A549 (cell line): ENCODE measurements around the gene DUSP10. TPM values are rescaled to one million over a fixed set of nuclear protein-coding genes. Genes with fewer than 3 reads are reported as not detected.

ENCODE experiments used
- ATAC-seq, 2 experiments: fragments of 200-7000 bp in 1 of 2; fragments of >200 bp in 1 of 2; cut with Nextera tagmentation in 1 of 2; cut with Tn5 transposase in 1 of 2; 3 replicates each; pipeline versions ENCODE4 v1.8.0 to v1.9.1; 2018 to 2020; ENCODE audit warnings: mild to moderate bottlenecking in 1 of 2, moderate library complexity in 1 of 2
- CTCF ChIA-PET: fragments of 300-600 bp; sonication (Branson Sonifier 250); formaldehyde crosslinking; extraction: SDS; loops from one replicate; lab custom pipeline; 2021; ENCODE audit warnings: antibody characterized with exemption, inconsistent platforms; lab: Yijun Ruan, JAX
- POLR2A ChIA-PET: fragments of 350-600 bp; formaldehyde crosslinking; extraction: SDS; loops from one replicate; lab custom pipeline; 2021; ENCODE audit warnings: antibody characterized with exemption, inconsistent platforms; lab: Yijun Ruan, JAX
- DNase-seq, 2 experiments: peaks; one replicate each; pipeline versions ENCODE4 v3.0.0 to v3.0.0-alpha.2; 2011 to 2016; ENCODE audit warnings: low read depth in 1 of 2, low spot score in 1 of 2
- FAIRE-seq: peaks from 2 replicates; lab custom pipeline; 2011; peaks lifted over from hg19 to GRCh38; lab: Jason Lieb, UNC
- H3K27ac ChIP-seq, 2 experiments: fragments of >200 bp; sonication (Bioruptor Twin); formaldehyde crosslinking; 3 replicates each; pipeline ENCODE4 v1.5.1; 2016 to 2017
- H3K4me1 ChIP-seq: fragments of >200 bp; sonication (Bioruptor Twin); formaldehyde crosslinking; 3 replicates; pipeline ENCODE4 v1.6.1; 2016
- H3K4me2 ChIP-seq: fragments of >200 bp; sonication (Bioruptor Twin); formaldehyde crosslinking; 3 replicates; pipeline ENCODE4 v1.6.1; 2016
- H3K4me3 ChIP-seq: fragments of >200 bp; sonication (Bioruptor Twin); formaldehyde crosslinking; 3 replicates; pipeline ENCODE4 v1.5.1; 2016
- H3K9me3 ChIP-seq: fragments of >200 bp; sonication (Bioruptor Twin); formaldehyde crosslinking; 3 replicates; pipeline ENCODE4 v1.6.1; 2016
- CBX2 ChIP-seq: fragments of 200-600 bp; sonication (generic); IDR thresholded peaks from 2 replicates; pipeline ENCODE4 v1.6.1; 2016; ENCODE audit warnings: low read depth, mild to moderate bottlenecking, borderline replicate concordance
- CEBPB ChIP-seq, 2 experiments: fragments of >200 bp in 1 of 2; sonication (Bioruptor Twin) in 1 of 2; formaldehyde crosslinking in 1 of 2; IDR thresholded peaks; 2 replicates each; pipeline ENCODE4 v1.6.1; 2012 to 2016
- EP300 ChIP-seq, 2 experiments: fragments of >200 bp; sonication (Bioruptor Twin); formaldehyde crosslinking; IDR thresholded peaks; 2 replicates in 1 of 2; 3 replicates in 1 of 2; pipeline ENCODE4 v1.6.1; 2016 to 2017
- ESRRA ChIP-seq: fragments of 150-350 bp; IDR thresholded peaks from 2 replicates; pipeline ENCODE4 v1.6.1; 2014; ENCODE audit warnings: mild to moderate bottlenecking, low read length, borderline replicate concordance
- GATA3 ChIP-seq: IDR thresholded peaks from 2 replicates; pipeline ENCODE4 v1.6.1; 2012; ENCODE audit warnings: borderline replicate concordance
- HOXA7 ChIP-seq: fragments of 250-450 bp; sonication (Bioruptor Pico); IDR thresholded peaks from 2 replicates; pipeline ENCODE4 v1.5.0; 2020; ENCODE audit warnings: mild to moderate bottlenecking, moderate library complexity
- HOXB5 ChIP-seq: fragments of 250-450 bp; sonication (Bioruptor Pico); IDR thresholded peaks from 2 replicates; pipeline ENCODE4 v1.5.0; 2020; ENCODE audit warnings: mild to moderate bottlenecking, moderate library complexity
- JUNB ChIP-seq: fragments of >200 bp; sonication (Bioruptor Twin); formaldehyde crosslinking; IDR thresholded peaks from 2 replicates; pipeline ENCODE4 v1.6.1; 2016
- KDM5A ChIP-seq: fragments of 200-600 bp; sonication (generic); IDR thresholded peaks from 2 replicates; pipeline ENCODE4 v1.6.1; 2016; ENCODE audit warnings: antibody characterized with exemption, mild to moderate bottlenecking
- MAZ ChIP-seq: fragments of 150-350 bp; IDR thresholded peaks from 2 replicates; pipeline ENCODE4 v1.6.1; 2014; ENCODE audit warnings: antibody characterized with exemption, low read depth, low read length, borderline replicate concordance
- NFE2L2 ChIP-seq: fragments of 150-350 bp; conservative IDR thresholded peaks from 2 replicates; pipeline ENCODE4 v1.6.1; 2014; ENCODE audit warnings: low read length
- NR3C1 ChIP-seq: fragments of >200 bp; sonication (Bioruptor Twin); formaldehyde crosslinking; IDR thresholded peaks from 3 replicates; pipeline ENCODE4 v1.6.1; 2017
- POLR2AphosphoS2 ChIP-seq: conservative IDR thresholded peaks from 2 replicates; pipeline ENCODE4 v1.6.1; 2012; ENCODE audit warnings: low read length, improper control_type of control experiment, inconsistent platforms
- RNF2 ChIP-seq: fragments of 200-600 bp; sonication (generic); IDR thresholded peaks from 2 replicates; pipeline ENCODE4 v1.6.1; 2016; ENCODE audit warnings: low read depth, mild to moderate bottlenecking, antibody characterized with exemption, moderate library complexity, borderline replicate concordance
- SMC3 ChIP-seq: fragments of >200 bp; sonication (Bioruptor Twin); formaldehyde crosslinking; IDR thresholded peaks from 3 replicates; pipeline ENCODE4 v1.6.1; 2018; ENCODE audit warnings: inconsistent platforms
- TFCP2L1 ChIP-seq: fragments of 250-450 bp; sonication (Bioruptor Pico); IDR thresholded peaks from 2 replicates; pipeline ENCODE4 v1.5.0; 2021; ENCODE audit warnings: mild to moderate bottlenecking
- WGBS: methylation state at CpG from one replicate; pipeline ENCODE4 v1.1.6; 2017; ENCODE audit errors: missing lambda C conversion rate; 5-methylcytosine and 5-hydroxymethylcytosine counted together
- polyA plus RNA-seq, 4 experiments: library from polyadenylated mRNA; depleted of rRNA in 3 of 4; stranded (reverse); fragments of >200 nt; fragmentation: RNase III in 1 of 4; extraction: RNeasy Plus Mini Kit Qiagen cat#74134 plus additional on column Dnase treatment in 1 of 4; gene quantifications; 2 replicates in 3 of 4; 3 replicates in 1 of 4; pipeline ENCODE4 v1.2.3, GENCODE V29; 2011 to 2017
- TF ChIP-seq, protein P1 (sequence below): fragments of 200-600 bp; sonication (generic); IDR thresholded peaks from 2 replicates; pipeline ENCODE4 v1.6.1; 2016; ENCODE audit warnings: antibody characterized with exemption, mild to moderate bottlenecking, moderate library complexity
- TF ChIP-seq, protein P2 (sequence below): fragments of 450-650 bp; IDR thresholded peaks from 2 replicates; pipeline ENCODE4 v1.6.1; 2014; ENCODE audit warnings: antibody characterized with exemption
- TF ChIP-seq, protein P3 (sequence below): fragments of 250-450 bp; sonication (Bioruptor Pico); IDR thresholded peaks from 2 replicates; pipeline ENCODE4 v1.5.0; 2021; ENCODE audit warnings: mild to moderate bottlenecking, moderate library complexity, borderline replicate concordance

DUSP10 gene
- polyA plus RNA-seq, 2 of the 4 experiments (the other 2 are of a cell fraction): 4.8 to 5.2 TPM

DNA sequence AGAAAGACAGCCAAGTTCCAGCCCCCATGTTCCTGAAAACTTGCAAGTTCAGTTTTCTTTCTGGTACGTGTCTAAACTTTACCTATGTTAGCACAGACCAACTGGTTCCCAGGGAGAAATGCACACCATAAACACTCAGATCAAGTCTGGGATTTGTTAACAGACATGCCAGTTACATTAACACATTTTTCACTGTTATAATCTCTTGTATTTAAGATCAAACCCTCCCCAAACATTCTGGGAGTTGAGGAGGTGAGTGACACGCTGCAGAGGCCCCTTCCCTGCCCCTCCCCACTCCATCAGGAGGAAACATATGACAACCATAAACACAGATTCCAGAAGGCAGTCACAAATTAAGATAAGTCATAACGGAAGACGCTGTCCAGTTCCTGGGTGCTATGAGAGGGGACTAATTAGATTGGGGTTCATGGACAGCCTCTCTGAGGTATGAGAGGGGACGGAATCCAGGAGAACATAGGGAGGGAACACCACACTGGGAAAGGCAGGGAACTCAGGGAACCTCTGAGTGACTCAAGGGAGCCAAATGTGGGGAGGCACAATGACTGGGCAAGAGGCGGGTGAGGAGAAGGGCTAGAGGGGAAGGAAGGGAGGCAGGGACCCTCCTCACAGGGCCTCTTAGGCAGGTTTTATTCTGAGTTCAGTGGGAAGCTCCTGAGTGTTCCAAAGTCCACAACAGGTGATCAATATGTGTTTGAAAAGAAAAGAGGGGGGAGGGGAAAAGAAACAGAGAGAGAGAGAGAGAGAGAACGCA, 25.0 kb downstream of the DUSP10 start (continued):
- no peak for TF ChIP-seq NFE2L2

DNA sequence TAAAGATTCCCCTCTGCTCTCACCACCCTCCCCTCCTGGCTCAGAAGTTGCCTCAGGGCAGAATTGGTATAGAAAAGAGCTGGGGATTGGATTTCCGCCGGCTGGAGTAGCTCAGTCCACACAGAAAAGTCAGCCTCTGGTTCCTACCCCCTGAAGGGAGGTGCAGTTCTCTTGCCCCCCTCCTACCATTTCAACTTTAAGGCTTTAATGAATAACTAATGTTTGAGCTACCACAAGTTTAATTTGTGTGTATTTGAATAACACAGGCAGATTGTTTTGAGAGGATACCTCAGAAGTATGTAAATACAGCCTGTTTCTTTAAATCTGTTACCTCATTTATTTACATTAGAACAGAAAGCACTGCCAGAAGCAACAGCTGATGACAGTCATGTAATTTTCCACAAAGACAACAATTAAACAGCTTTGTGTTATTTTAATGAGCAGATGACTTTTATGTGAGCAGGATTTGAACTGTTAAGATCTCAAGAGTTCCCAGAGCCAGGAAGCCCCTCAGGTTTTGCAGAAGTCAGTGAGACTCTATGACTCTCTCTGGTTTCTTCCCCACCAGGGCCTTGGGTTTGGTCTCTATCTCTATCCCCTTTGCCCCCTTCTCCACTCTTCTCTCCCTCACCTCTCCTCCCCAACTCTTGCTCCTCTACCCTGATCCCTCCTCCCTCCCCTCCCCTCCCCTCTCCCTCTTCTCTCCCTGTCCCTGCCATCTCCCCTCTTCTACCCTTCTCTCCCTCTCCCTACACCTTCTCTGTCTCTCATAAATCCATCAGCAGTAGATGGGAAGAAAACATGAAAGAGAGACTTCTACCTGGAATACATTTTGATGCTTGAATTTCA, 26.3 kb downstream of the DUSP10 start:
- peak overlapping the region; percentile 68 for H3K4me2 ChIP-seq
- DNase-seq: peak in 1 of 2 experiments; percentile 22
- no peak for ATAC-seq
- ChIA-PET CTCF (no interaction called here), POLR2A (no interaction called here)
- FAIRE-seq: no peak
- WGBS: 44% methylated on average over 2 of the region's 2 CpGs
- H3K9me3 ChIP-seq: no peaks in the 10 kb centered on the region
- no peak overlapping the region for H3K4me3 ChIP-seq
- TF ChIP-seq EP300 (IDR thresholded peaks at IDR 0.05): no peak; a peak in 1 of 5 replicates
- TF ChIP-seq POLR2AphosphoS2: no peak
- no peak for TF ChIP-seq MAZ
- no peak for TF ChIP-seq TFCP2L1 (CRISPR knock-in tag)
- no peak for TF ChIP-seq CBX2
- no peak for TF ChIP-seq NR3C1
- no peak for TF ChIP-seq SMC3
- TF ChIP-seq CEBPB (IDR thresholded peaks at IDR 0.05): no peak
- TF ChIP-seq, protein P1, sequence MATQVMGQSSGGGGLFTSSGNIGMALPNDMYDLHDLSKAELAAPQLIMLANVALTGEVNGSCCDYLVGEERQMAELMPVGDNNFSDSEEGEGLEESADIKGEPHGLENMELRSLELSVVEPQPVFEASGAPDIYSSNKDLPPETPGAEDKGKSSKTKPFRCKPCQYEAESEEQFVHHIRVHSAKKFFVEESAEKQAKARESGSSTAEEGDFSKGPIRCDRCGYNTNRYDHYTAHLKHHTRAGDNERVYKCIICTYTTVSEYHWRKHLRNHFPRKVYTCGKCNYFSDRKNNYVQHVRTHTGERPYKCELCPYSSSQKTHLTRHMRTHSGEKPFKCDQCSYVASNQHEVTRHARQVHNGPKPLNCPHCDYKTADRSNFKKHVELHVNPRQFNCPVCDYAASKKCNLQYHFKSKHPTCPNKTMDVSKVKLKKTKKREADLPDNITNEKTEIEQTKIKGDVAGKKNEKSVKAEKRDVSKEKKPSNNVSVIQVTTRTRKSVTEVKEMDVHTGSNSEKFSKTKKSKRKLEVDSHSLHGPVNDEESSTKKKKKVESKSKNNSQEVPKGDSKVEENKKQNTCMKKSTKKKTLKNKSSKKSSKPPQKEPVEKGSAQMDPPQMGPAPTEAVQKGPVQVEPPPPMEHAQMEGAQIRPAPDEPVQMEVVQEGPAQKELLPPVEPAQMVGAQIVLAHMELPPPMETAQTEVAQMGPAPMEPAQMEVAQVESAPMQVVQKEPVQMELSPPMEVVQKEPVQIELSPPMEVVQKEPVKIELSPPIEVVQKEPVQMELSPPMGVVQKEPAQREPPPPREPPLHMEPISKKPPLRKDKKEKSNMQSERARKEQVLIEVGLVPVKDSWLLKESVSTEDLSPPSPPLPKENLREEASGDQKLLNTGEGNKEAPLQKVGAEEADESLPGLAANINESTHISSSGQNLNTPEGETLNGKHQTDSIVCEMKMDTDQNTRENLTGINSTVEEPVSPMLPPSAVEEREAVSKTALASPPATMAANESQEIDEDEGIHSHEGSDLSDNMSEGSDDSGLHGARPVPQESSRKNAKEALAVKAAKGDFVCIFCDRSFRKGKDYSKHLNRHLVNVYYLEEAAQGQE: no peak
- no peak for TF ChIP-seq JUNB
- no peak; the same call in 1 of the 2 replicates for TF ChIP-seq GATA3
- TF ChIP-seq, protein P2, sequence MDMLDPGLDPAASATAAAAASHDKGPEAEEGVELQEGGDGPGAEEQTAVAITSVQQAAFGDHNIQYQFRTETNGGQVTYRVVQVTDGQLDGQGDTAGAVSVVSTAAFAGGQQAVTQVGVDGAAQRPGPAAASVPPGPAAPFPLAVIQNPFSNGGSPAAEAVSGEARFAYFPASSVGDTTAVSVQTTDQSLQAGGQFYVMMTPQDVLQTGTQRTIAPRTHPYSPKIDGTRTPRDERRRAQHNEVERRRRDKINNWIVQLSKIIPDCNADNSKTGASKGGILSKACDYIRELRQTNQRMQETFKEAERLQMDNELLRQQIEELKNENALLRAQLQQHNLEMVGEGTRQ: no peak
- TF ChIP-seq, protein P3, sequence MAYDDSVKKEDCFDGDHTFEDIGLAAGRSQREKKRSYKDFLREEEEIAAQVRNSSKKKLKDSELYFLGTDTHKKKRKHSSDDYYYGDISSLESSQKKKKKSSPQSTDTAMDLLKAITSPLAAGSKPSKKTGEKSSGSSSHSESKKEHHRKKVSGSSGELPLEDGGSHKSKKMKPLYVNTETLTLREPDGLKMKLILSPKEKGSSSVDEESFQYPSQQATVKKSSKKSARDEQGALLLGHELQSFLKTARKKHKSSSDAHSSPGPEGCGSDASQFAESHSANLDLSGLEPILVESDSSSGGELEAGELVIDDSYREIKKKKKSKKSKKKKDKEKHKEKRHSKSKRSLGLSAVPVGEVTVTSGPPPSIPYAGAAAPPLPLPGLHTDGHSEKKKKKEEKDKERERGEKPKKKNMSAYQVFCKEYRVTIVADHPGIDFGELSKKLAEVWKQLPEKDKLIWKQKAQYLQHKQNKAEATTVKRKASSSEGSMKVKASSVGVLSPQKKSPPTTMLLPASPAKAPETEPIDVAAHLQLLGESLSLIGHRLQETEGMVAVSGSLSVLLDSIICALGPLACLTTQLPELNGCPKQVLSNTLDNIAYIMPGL (CRISPR knock-in tag): no peak
- TF ChIP-seq ESRRA: no peak
- TF ChIP-seq HOXB5: no peak
- TF ChIP-seq HOXA7 (CRISPR knock-in tag): no peak
- no peak for TF ChIP-seq RNF2
- TF ChIP-seq KDM5A: no peak
- peak overlapping the region; percentile 65 to 87 for H3K27ac ChIP-seq
- peaks cover 86% of the 10 kb centered on the region for H3K4me1 ChIP-seq
